GM12891 (cell line): Measurements from ENCODE around the gene MYLK.

ENCODE experiments used
- PAX5 ChIP-seq: IDR thresholded peaks from 2 replicates; pipeline ENCODE4 v1.6.1; 2011; ENCODE audit warnings: low read length, moderate library complexity, mild to moderate bottlenecking; ENCODE audit not compliant: insufficient read depth, severe bottlenecking
- POLR2A ChIP-seq: IDR thresholded peaks from 2 replicates; pipeline ENCODE4 v1.6.1; 2011; ENCODE audit warnings: low read depth, low read length, control low read depth
- POLR2AphosphoS5 ChIP-seq: IDR thresholded peaks from 2 replicates; pipeline ENCODE4 v1.6.1; 2011; ENCODE audit warnings: low read depth, low read length, control low read depth
- POU2F2 ChIP-seq: IDR thresholded peaks from 2 replicates; pipeline ENCODE4 v1.6.1; 2011; ENCODE audit warnings: low read depth, mild to moderate bottlenecking, control low read depth, low read length, moderate library complexity
- SPI1 ChIP-seq: IDR thresholded peaks from 2 replicates; pipeline ENCODE4 v1.6.1; 2011; ENCODE audit warnings: low read depth, low read length, control low read depth
- TAF1 ChIP-seq: IDR thresholded peaks from 2 replicates; pipeline ENCODE4 v1.6.1; 2011; ENCODE audit warnings: low read depth, low read length, control low read depth

DNA sequence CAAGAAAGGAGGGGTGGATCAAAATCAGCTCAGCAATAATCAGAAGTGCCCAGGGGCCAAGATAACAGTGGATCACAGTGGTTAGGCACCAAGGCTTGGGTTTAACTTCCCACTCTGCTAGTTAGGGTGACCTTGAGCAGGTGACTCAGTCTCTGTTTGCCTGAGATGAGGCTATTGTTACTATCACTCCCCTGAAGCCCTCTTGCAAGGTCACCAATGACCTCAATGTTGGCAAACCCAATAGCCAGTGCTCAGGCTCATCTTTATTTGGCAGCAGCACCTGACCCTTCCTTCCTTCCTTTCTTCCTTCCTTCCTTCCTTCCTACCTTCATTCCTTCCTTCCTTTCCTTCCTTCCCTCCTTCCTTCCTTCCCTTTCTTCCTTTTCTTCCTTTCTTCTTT, 196.8 kb downstream of the MYLK start:
- TF ChIP-seq POLR2A (no peak), POLR2AphosphoS5 (no peak), POU2F2 (no peak), PAX5 (no peak), SPI1 (no peak), TAF1 (no peak)
